Activated effector memory CD4-positive, alpha-beta T cell treated with anti-CD3 and anti-CD28 coated beads, Interleukin-2, amount 50 U/mL, for 16 hours (primary cell): Measurements from ENCODE around the gene MAN1C1.
A peak's percentile ranks its signal among the peaks of the same experiment; 100 is the strongest.
"Not testable (repeated sequence)": the region's sequence is repeated elsewhere in the genome, so short reads cannot be mapped to it uniquely, and the experiment has no call there.

Source experiments
- DNase-seq: peaks from one replicate; pipeline ENCODE4 v3.0.0-alpha.2; 2020

The MAN1C1 gene

GRCh38 chr1:25583519-25584370 lies 32.8 kb upstream of the MAN1C1 start:
- DNase-seq, result no peak

DNA sequence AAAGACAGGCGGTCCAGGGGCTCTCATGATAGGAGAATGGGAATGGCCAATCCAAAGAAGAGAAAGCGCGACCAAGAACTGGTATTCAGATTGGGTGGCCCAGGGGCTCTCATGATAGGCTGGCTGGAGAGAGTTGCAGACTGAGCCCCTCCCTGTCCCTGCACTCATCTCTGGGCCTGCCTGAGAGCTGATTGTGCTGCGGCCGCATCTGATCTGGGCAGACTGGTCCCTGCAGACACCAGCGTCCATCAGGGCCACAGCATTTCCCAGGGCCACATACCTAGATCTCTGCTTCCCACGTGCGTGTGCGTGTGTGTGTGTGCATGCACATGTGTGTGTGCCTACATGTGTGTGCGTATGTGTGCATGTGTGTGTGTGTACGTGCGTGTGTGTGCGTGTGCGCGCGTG lies 30.4 kb upstream of the MAN1C1 start:
- no peak for DNase-seq

DNA sequence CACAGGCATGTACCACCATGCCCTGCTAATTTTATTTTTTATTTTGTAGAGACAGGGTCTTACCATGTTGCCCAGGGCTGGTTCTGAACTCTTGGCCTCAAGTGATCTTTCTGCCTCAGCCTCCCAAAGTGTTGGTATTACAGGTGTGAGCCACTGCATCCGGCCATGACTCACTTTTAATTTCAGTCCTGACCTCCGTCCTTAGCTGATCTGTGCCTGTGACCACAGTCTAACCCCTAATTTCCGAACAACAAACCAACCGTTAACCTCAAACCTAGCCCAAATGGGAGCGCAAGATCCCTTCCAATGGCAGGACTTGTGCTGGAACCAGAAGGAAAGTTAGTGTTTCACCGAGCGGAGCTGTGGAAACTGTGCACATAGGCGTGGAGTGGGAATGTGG lies 29.3 kb upstream of the MAN1C1 start:
- no peak for DNase-seq

DNA sequence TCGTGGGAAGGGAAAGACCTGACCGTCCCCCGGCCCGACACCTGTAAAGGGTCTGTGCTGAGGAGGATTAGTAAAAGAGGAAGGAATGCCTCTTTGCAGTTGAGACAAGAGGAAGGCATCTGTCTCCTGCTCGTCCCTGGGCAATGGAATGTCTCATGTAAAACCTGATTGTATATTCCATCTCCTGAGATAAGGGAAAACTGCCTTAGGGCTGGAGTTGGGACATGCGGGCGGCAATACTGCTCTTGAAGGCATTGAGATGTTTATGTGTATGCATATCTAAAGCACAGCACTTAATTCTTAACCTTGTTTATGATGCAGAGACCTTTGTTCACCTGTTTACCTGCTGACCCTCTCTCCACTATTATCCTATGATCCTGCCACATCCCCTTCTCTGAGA lies 28.4 kb upstream of the MAN1C1 start:
- not testable (repeated sequence) for DNase-seq

GRCh38 chr1:25588786-25589185 lies 27.8 kb upstream of the MAN1C1 start:
- DNase-seq, result not testable (repeated sequence)

DNA sequence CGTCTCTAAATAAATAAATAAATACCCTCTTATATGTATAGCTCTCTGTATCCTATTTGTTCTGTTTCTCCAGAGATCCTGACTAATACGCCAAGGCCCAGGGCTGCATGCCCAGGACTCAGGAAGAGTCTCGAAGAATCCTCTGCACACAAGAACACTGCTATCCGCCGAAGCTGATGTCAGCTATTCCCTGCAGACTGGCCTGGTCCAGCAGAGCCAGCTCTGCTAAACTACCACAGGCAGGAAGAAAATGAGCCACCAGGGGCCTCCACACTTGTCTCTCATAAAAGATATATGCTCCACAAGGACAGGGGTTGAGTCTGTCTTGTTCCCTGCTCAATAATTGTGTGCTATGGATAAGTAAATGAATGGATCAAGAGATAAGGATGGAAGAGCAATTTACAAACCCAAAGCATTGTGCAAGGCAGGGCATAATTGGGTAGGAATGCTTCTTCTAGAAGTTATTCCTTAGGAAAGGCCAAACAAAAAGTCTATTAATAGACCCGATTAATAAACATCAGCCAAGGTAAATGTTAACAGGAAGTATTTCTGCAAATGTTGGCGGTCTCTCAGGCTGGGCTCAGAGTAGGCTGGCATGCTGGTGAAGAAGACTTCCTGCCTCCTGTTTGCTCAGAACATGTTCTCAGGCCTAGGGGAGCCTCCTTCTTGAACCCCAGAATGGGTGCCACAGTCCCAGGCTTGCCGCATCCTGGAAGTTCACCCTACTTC lies 26.3 kb upstream of the MAN1C1 start:
- no peak for DNase-seq

DNA sequence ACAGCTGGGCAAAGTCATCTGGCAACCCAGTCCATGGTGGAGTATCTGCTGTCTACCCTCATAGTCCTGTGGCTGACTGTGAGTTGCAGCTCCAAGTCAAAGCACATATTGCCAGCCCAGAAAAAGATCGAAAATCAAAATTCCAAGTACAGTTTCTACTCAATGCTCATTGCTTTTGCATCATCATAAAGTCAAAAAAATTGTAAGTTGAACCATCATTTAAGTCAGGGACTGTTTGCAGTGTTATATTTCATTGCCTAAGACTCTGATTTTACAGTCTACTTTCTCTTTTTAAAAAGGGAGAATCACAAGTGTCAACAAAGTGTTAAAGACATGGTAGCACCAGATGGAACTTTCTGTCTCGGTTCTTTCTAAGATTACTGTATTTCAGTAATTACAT lies 22.7 kb upstream of the MAN1C1 start:
- no peak for DNase-seq

- no peak for DNase-seq
These were observed 21.6 kb upstream of the MAN1C1 start for GRCh38 chr1:25594971-25595370.

DNA sequence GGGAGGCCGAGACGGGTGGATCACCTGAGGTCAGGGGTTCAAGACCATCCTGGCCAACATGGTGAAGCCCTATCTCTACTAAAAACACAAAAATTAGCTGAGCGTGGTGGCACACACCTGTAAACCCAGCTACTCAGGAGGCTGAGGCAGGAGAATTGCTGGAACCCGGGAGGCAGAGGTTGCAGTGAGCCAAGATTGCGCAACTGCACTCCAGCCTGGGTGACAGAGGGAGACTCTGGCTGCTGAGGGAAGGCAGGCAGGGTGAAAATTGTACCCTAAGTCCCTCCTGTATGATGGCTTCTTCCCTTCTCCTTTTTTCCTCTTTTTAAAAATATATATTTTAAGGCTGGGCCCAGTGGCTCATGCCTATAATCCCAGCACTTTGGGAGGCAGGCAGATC lies 19.9 kb upstream of the MAN1C1 start:
- not testable (repeated sequence) for DNase-seq

DNA sequence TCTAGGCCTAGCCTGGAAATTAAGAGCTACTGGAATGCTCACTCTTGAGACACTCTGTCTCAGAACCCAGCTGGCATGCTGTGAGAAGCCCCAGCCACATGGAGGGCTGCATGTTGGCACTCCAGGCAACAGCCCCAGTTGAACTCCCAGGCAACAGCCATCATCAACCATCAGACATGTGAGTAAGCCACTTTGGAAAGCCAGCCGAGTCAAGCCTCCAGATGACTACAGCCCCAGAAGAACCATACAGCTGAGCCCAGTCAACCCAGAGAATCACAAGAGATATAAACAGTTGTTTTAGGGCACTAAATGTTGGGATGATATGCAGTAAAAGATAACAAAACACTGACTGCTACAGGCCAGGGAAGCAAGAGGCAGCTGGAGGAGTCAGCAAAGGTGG lies 17.7 kb upstream of the MAN1C1 start:
- DNase-seq, result no peak

DNA sequence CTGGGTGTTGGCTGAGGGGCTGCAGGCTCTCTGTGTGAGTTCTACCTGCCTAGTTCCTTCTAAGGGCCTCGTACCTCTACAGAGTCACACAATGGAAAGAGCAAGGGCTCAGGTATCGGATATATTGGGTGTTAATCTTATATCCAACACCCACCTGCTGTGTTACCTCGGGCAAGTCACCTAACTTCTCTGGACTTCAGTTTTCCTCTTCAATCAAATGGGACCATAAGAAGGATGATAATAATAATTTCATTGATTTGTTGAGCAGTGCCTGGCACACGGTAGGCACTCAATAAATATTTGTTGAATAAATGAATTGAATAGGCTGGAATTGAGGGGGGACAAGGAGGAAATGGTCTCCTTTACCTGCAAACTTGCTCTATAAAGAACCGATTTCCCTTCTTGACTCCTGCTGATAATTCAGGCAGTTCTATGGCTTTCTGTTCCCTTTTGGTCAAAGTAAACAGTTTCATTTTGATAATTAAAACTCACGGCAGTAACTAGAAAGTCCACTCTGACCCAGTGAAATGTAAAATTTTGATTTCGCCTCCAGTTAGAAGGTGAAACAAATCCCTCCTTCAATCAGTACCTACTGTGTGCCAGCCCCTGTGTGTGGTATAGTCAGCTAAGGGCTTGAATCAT lies 16.5 kb upstream of the MAN1C1 start:
- no peak for DNase-seq

GRCh38 chr1:25600971-25601699 lies 15.5 kb upstream of the MAN1C1 start:
- DNase-seq, result not testable (repeated sequence)

GRCh38 chr1:25603779-25604538 lies 12.6 kb upstream of the MAN1C1 start:
- DNase-seq, result not testable (repeated sequence)

- no peak for DNase-seq
These were observed 9.5 kb upstream of the MAN1C1 start for GRCh38 chr1:25607123-25607522.

GRCh38 chr1:25608488-25609178 lies 8.0 kb upstream of the MAN1C1 start:
- DNase-seq, result peak; percentile 95

DNA sequence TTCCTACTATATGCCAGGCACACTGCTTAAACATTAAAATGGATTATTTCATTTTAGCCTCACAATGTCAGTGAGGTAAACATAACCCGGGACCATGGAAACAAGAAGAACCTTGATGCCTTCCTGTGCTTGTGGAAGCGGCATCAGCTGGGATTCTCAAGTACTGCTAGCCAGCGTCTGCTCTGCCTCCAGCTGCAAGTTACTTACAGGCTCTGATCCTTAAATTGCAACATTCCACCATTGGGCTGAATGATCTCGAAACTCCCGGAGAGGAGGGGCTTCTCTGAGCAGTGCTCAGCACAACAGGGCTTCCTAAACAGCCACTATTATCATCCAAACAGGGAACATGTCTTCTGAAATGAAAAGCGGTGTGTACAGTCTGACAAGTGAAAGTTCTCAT lies 6.7 kb upstream of the MAN1C1 start:
- DNase-seq, result no peak

DNA sequence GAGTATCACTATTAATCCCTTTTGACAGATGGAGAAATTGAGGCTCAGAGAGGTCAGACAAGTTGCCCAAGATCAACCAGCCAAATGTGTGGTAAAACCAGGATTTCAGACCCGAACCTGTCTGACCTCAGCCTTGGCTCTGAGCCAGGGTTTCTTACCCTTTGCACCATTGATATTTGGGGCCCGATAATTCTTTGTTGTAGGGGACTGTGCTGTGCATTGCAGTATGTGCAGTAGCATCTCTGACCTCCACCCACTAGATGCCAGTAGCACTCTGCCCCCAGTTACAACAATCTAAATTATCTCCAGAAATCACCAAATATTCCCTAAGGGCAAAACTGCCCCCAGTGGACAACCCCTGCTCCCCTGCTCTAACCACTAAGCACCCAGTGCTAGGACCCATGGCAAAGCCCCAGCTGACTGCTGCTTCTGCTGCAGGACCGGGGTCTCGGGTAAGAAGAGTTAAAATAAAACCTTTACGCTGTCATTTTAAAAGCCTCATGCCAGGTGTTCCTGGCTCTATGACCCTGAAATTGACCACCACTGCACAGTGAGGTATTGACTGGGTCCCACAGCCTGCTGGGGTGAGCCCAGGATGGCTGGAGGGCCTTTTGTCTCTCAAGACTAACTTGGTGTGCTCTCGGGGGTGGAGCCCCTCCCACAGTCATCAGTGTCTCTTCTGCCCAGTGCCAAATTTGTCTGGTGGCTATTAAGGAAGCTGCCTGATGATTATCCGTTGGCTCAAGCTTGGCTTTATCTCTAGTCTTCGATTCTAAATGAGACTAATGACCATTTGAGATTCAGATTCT lies 5.6 kb upstream of the MAN1C1 start:
- DNase-seq, result no peak

GRCh38 chr1:25611843-25612242 lies 4.7 kb upstream of the MAN1C1 start:
- no peak for DNase-seq

DNA sequence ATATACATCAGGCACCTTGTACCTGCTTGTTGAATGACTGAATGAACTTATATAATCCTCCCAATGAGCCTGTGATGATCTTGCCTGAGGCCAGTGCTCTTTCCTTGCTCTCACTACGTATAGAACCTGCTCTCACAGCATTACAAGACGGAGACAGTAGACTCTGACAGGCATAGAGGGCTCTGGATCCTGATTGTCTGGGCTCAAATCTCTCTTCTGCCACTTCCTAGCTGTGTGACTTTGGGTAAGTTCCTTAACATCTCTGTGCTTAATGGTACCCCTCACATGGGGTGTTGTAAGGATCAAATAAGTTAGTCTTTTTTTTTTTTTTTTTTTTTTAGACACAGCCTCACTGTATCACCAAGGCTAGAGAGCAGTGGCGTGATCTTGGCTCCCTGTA lies 4.2 kb upstream of the MAN1C1 start:
- DNase-seq, result no peak

GRCh38 chr1:25613091-25613490 lies 3.5 kb upstream of the MAN1C1 start:
- DNase-seq, result no peak
